Measurements from ENCODE around the gene MIER1. TPM values are rescaled to one million over a fixed set of nuclear protein-coding genes. Genes with fewer than 3 reads are reported as not detected.

Gene MIER1
- total and polyA plus RNA-seq, 9 of the 15 experiments (the other 6 are each of a cell fraction or from before 2014, with no cell fraction given): 13.9 to 34.8 (median 21.5) TPM

DNA sequence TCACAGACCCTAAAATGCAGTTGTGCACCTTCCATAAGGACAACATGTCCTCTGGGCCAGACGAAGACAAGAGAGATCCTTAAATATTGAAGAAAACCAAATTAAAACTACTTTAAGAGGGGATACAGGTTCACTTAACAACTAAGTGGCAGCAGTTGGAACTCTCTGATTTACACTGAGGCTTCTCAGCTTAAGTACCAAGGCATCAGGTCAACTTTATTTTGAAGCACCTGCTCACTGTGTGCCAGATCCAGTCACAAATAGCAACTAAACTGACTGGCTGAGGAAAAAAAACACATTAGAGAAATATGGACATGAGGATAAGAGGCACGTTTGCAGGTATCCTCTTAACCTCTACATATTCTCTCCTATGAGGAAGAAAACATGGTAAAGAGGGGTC lies 96.0 kb downstream of the MIER1 start:
- no peak overlapping the region for H2AFZ ChIP-seq (ENCODE audit: low read depth, low read length)
- TF ChIP-seq NFYB (IDR thresholded peaks at IDR 0.05; ENCODE audit: extremely low read depth, insufficient read length): no peak
- no peak for TF ChIP-seq ZNF133 (CRISPR knock-in tag; IDR thresholded peaks at IDR 0.05)
- no peak for TF ChIP-seq CBX8 (IDR thresholded peaks at IDR 0.05; ENCODE audit: borderline replicate concordance, extremely low read depth, low read depth, low read length, poor library complexity, severe bottlenecking)
- no peak for TF ChIP-seq LCOR (CRISPR knock-in tag; IDR thresholded peaks at IDR 0.05)
- no peak for TF ChIP-seq SMARCA4 (IDR thresholded peaks at IDR 0.05)
- TF ChIP-seq ARID1B (IDR thresholded peaks at IDR 0.05): no peak
- no peak for TF ChIP-seq PURB (CRISPR knock-in tag; IDR thresholded peaks at IDR 0.05; ENCODE audit: low read depth)
- TF ChIP-seq MGA (IDR thresholded peaks at IDR 0.05): no peak
- TF ChIP-seq, protein P1, sequence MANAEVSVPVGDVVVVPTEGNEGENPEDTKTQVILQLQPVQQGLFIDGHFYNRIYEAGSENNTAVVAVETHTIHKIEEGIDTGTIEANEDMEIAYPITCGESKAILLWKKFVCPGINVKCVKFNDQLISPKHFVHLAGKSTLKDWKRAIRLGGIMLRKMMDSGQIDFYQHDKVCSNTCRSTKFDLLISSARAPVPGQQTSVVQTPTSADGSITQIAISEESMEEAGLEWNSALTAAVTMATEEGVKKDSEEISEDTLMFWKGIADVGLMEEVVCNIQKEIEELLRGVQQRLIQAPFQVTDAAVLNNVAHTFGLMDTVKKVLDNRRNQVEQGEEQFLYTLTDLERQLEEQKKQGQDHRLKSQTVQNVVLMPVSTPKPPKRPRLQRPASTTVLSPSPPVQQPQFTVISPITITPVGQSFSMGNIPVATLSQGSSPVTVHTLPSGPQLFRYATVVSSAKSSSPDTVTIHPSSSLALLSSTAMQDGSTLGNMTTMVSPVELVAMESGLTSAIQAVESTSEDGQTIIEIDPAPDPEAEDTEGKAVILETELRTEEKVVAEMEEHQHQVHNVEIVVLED (CRISPR knock-in tag; IDR thresholded peaks at IDR 0.05): no peak
- no peak for TF ChIP-seq ERF (CRISPR knock-in tag; IDR thresholded peaks at IDR 0.05)
- no peak for TF ChIP-seq BMI1 (IDR thresholded peaks at IDR 0.05; ENCODE audit: low read length)
- H3K9ac ChIP-seq (ENCODE audit: insufficient read depth in 1 of 2, low read depth in 2 of 2, low read length in 2 of 2): no peak overlapping the region
- H3K9me3 ChIP-seq (replicated peaks; ENCODE audit: control insufficient read depth, insufficient read depth, low read depth, low read length): no peaks in the 10 kb centered on the region
- DNase-seq (ENCODE audit: extremely low read depth in 1 of 4, low spot score in 3 of 4) (no peak), FAIRE-seq (no peak), ATAC-seq (no peak)
- intact Hi-C loops (cut with micrococcal nuclease): no loop called here
- 21% methylated on average over 2 of the region's 2 CpGs for WGBS (ENCODE audit: insufficient coverage, low coverage, missing lambda C conversion rate)
- H3K79me2 ChIP-seq (ENCODE audit: control insufficient read depth, insufficient read depth, low read length): no peaks in the 10 kb centered on the region
- H3K27ac ChIP-seq (ENCODE audit: extremely low read depth, low read depth, low read length): no peak overlapping the region
- H4K20me1 ChIP-seq (replicated peaks; ENCODE audit: control insufficient read depth, insufficient read depth, low read length): no peaks in the 10 kb centered on the region
- H3K27me3 ChIP-seq (ENCODE audit: control insufficient read depth in 2 of 2, insufficient read depth in 2 of 2, low read length in 2 of 2): no peaks in the 10 kb centered on the region
- in situ Hi-C loops (cut with MboI): no loop called here
- no peaks in the 10 kb centered on the region for H3K9me1 ChIP-seq (ENCODE audit: control insufficient read depth, insufficient read depth, low read length)
- H3K4me1 ChIP-seq (replicated peaks in 1 of 2; ENCODE audit: control insufficient read depth in 2 of 2, insufficient read depth in 2 of 2, low read length in 2 of 2): no peaks in the 10 kb centered on the region
- peaks cover 24% of the 10 kb centered on the region; the same call in 2 of the 3 replicates for H3K36me3 ChIP-seq (ENCODE audit: control insufficient read depth, insufficient read depth, low read length)
- BruUV-seq (replicated peaks): no TSS peak
- ChIA-PET POLR2A (no interaction called here), CTCF (ENCODE audit: low intra/inter-chr PET ratio) (no interaction called here)
- no peak overlapping the region for H3K4me3 ChIP-seq
- H3K4me2 ChIP-seq (ENCODE audit: insufficient read depth, low read length): no peak overlapping the region

Measured in K562 (cell line).